Calu3 (cell line): ENCODE results near the gene YY2. TPM values are rescaled to one million over a fixed set of nuclear protein-coding genes. Genes with fewer than 3 reads are reported as not detected.

Experiments used
- BruUV-seq: library from RNA; stranded (reverse); fragments of 400-500 nt; replicated peaks from 2 replicates; lab custom pipeline; 2021; lab: Mats Ljungman, UMichigan
- CTCF ChIA-PET: fragments of 300-600 bp; sonication (Branson Sonifier 250); formaldehyde crosslinking; loops from one replicate; lab custom pipeline; 2022; ENCODE audit warnings: antibody characterized with exemption; lab: Charles Lee
- DNase-seq: peaks from one replicate; pipeline ENCODE4 v3.0.0; 2022
- H3K27ac Mint-ChIP-seq: one replicate; pipeline ENCODE4 v1.8.0; 2022; ENCODE audit warnings: mixed read lengths; ENCODE audit not compliant: unreplicated experiment
- H3K27me3 Mint-ChIP-seq: one replicate; pipeline ENCODE4 v1.8.0; 2022; ENCODE audit warnings: mixed read lengths; ENCODE audit not compliant: unreplicated experiment
- H3K36me3 Mint-ChIP-seq: one replicate; pipeline ENCODE4 v1.8.0; 2022; ENCODE audit warnings: mild to moderate bottlenecking, moderate library complexity, mixed read lengths; ENCODE audit not compliant: insufficient read depth, unreplicated experiment
- H3K4me1 Mint-ChIP-seq: one replicate; pipeline ENCODE4 v1.8.0; 2022; ENCODE audit warnings: mild to moderate bottlenecking, low read depth, mixed read lengths; ENCODE audit not compliant: unreplicated experiment
- H3K4me3 Mint-ChIP-seq: one replicate; pipeline ENCODE4 v1.8.0; 2022; ENCODE audit warnings: mild to moderate bottlenecking, low read depth, moderate library complexity, mixed read lengths; ENCODE audit not compliant: unreplicated experiment
- H3K9me3 Mint-ChIP-seq: one replicate; pipeline ENCODE4 v1.8.0; 2022; ENCODE audit warnings: low read depth, mixed read lengths; ENCODE audit not compliant: unreplicated experiment
- CTCF ChIP-seq: fragments of 200-600 bp; IDR thresholded peaks from one replicate; pipeline ENCODE4 v1.8.0; 2022; ENCODE audit warnings: antibody characterized with exemption; ENCODE audit not compliant: unreplicated experiment
- intact Hi-C: fragments of 100-400 bp; cut with micrococcal nuclease; formaldehyde crosslinking; loops from one replicate; pipeline ENCODE4 v1.10.0; 2022; ENCODE audit not compliant: unreplicated experiment
- total RNA-seq: library from RNA; stranded (reverse); gene quantifications from 2 replicates; pipeline ENCODE4 v1.2.3, GENCODE V29; 2022

The YY2 gene
- total RNA-seq, 1 experiment from 2014 or later: 4.7 TPM

- no peak for DNase-seq
- no peak for TF ChIP-seq CTCF
- intact Hi-C loops: no loop called here
- no peak overlapping the region for H3K4me3 Mint-ChIP-seq
- H3K27ac Mint-ChIP-seq: no peak overlapping the region
- no peaks in the 10 kb centered on the region for H3K9me3 Mint-ChIP-seq
- H3K4me1 Mint-ChIP-seq: no peaks in the 10 kb centered on the region
- BruUV-seq: no TSS peak
- H3K27me3 Mint-ChIP-seq: no peaks in the 10 kb centered on the region
- CTCF ChIA-PET: no interaction called here
- peaks cover 18% of the 10 kb centered on the region for H3K36me3 Mint-ChIP-seq
Observed at GRCh38 chrX:21856504-21856903, 717 bp downstream of the YY2 start.

GRCh38 chrX:21863241-21863640 is 7.5 kb downstream of the YY2 start:
- Mint-ChIP-seq H3K4me1 (no peaks in the 10 kb centered on the region), H3K27me3 (no peaks in the 10 kb centered on the region), H3K36me3 (peaks cover 5% of the 10 kb centered on the region), H3K9me3 (no peaks in the 10 kb centered on the region), H3K27ac (no peak overlapping the region), H3K4me3 (no peak overlapping the region)
- no peak for DNase-seq
- no peak for TF ChIP-seq CTCF
- intact Hi-C loops: no loop called here
- CTCF ChIA-PET: interaction anchor here (0.7 kb wide), 1 partner anchor 103 kb away, joined by 5 read pairs; no protein-coding TSS in a partner anchor
- BruUV-seq: no TSS peak

GRCh38 chrX:21865436-21865835 is 9.6 kb downstream of the YY2 start:
- Mint-ChIP-seq H3K27me3 (no peaks in the 10 kb centered on the region), H3K9me3 (no peaks in the 10 kb centered on the region), H3K4me1 (no peaks in the 10 kb centered on the region), H3K36me3 (no peaks in the 10 kb centered on the region), H3K27ac (no peak overlapping the region), H3K4me3 (no peak overlapping the region)
- intact Hi-C loops: no loop called here
- no TSS peak for BruUV-seq
- no peak for TF ChIP-seq CTCF
- DNase-seq: no peak
- CTCF ChIA-PET: no interaction called here

- H3K4me3 Mint-ChIP-seq: no peak overlapping the region
- no peaks in the 10 kb centered on the region for H3K9me3 Mint-ChIP-seq
- DNase-seq: no peak
- no peaks in the 10 kb centered on the region for H3K36me3 Mint-ChIP-seq
- intact Hi-C loops: no loop called here
- CTCF ChIA-PET: no interaction called here
- no peak for TF ChIP-seq CTCF
- BruUV-seq: no TSS peak
- H3K27me3 Mint-ChIP-seq: no peaks in the 10 kb centered on the region
- no peaks in the 10 kb centered on the region for H3K4me1 Mint-ChIP-seq
- H3K27ac Mint-ChIP-seq: no peak overlapping the region
Observed at GRCh38 chrX:21870494-21870893, 14.7 kb downstream of the YY2 start.
